Neural cell (in vitro differentiated cells): ENCODE data around the gene POLR2B. TPM values are rescaled to one million over a fixed set of nuclear protein-coding genes. Genes with fewer than 3 reads are reported as not detected.
"Not testable (repeated sequence)": the region's sequence is repeated elsewhere in the genome, so short reads cannot be mapped to it uniquely, and the experiment has no call there.

Experiments used
- H2AFZ ChIP-seq: fragments of 200-600, 300-800 bp; sonication (generic), shearing (Covaris generic); 2 replicates; pipeline ENCODE4 v1.6.0; 2014; ENCODE audit warnings: low read depth, mild to moderate bottlenecking, antibody characterized with exemption, low read length, moderate library complexity
- H3F3A ChIP-seq: fragments of 200-600 bp; shearing (Covaris generic); 2 replicates; pipeline ENCODE4 v1.6.1; 2016; ENCODE audit warnings: mild to moderate bottlenecking, moderate library complexity, mixed read lengths, antibody characterized with exemption, low read length; ENCODE audit not compliant: insufficient read depth, poor library complexity, severe bottlenecking
- H3K27ac ChIP-seq: fragments of 200-600, 300-800 bp; sonication (generic), shearing (Covaris generic); 2 replicates; pipeline ENCODE4 v1.5.1; 2014; ENCODE audit warnings: mild to moderate bottlenecking, low read length, moderate library complexity
- H3K27me3 ChIP-seq: fragments of 300-800, 200-600 bp; sonication (generic), shearing (Covaris generic); 2 replicates; pipeline ENCODE4 v1.6.0; 2014; ENCODE audit warnings: mild to moderate bottlenecking, low read depth, low read length, moderate library complexity; ENCODE audit not compliant: insufficient read depth
- H3K36me3 ChIP-seq: fragments of 300-800, 200-600 bp; sonication (generic), shearing (Covaris generic); 2 replicates; pipeline ENCODE4 v1.5.1; 2014; ENCODE audit warnings: mild to moderate bottlenecking, antibody characterized with exemption, low read length, moderate library complexity; ENCODE audit not compliant: insufficient read depth
- H3K4me2 ChIP-seq: fragments of 300-800, 200-600 bp; sonication (generic), shearing (Covaris generic); 2 replicates; pipeline ENCODE4 v1.6.0; 2014; ENCODE audit warnings: mild to moderate bottlenecking, low read length
- H3K4me3 ChIP-seq: fragments of 300-800, 200-600 bp; sonication (generic), shearing (Covaris generic); 2 replicates; pipeline ENCODE4 v1.5.1; 2014; ENCODE audit warnings: mild to moderate bottlenecking, low read length, moderate library complexity
- H3K79me2 ChIP-seq: fragments of 200-600 bp; shearing (Covaris generic); replicated peaks from 2 replicates; pipeline ENCODE4 v1.6.0; 2014; ENCODE audit warnings: mild to moderate bottlenecking, low read length, moderate library complexity; ENCODE audit not compliant: insufficient read depth
- H3K9ac ChIP-seq: fragments of 300-800, 200-600 bp; sonication (generic), shearing (Covaris generic); 2 replicates; pipeline ENCODE4 v1.6.1; 2016; ENCODE audit warnings: mild to moderate bottlenecking, low read length, mixed read lengths
- H3K9me2 ChIP-seq: fragments of 200-600 bp; shearing (Covaris generic); 2 replicates; pipeline ENCODE4 v1.6.1; 2016; ENCODE audit warnings: mild to moderate bottlenecking, low read length, mixed read lengths; ENCODE audit not compliant: insufficient read depth
- H3K9me3 ChIP-seq: fragments of 200-600, 300-800 bp; sonication (generic), shearing (Covaris generic); 2 replicates; pipeline ENCODE4 v1.6.1; 2016; ENCODE audit warnings: mild to moderate bottlenecking, mixed run types, low read length, moderate library complexity, mixed read lengths
- H4K20me1 ChIP-seq: fragments of 200-600 bp; shearing (Covaris generic); 2 replicates; pipeline ENCODE4 v1.6.1; 2016; ENCODE audit warnings: mild to moderate bottlenecking, mixed run types; ENCODE audit not compliant: insufficient read depth
- CTCF ChIP-seq: fragments of 450-650 bp; IDR thresholded peaks from 2 replicates; pipeline ENCODE4 v1.5.1; 2014; ENCODE audit warnings: antibody characterized with exemption, mild to moderate bottlenecking, moderate library complexity; ENCODE audit not compliant: poor library complexity, severe bottlenecking
- EP300 ChIP-seq: fragments of 450-650 bp; conservative IDR thresholded peaks from 2 replicates; pipeline ENCODE4 v1.6.1; 2014; ENCODE audit warnings: antibody characterized with exemption, mild to moderate bottlenecking, moderate library complexity; ENCODE audit not compliant: poor library complexity, severe bottlenecking
- EZH2 ChIP-seq: fragments of 200-600, 300-800 bp; shearing (Covaris generic), sonication (generic); IDR thresholded peaks from 2 replicates; pipeline ENCODE4 v1.6.1; 2014; ENCODE audit warnings: antibody characterized with exemption, low read length, borderline replicate concordance, mild to moderate bottlenecking; ENCODE audit not compliant: insufficient read depth, poor library complexity, severe bottlenecking
- MXI1 ChIP-seq: fragments of 450-650 bp; conservative IDR thresholded peaks from 2 replicates; pipeline ENCODE4 v1.6.1; 2014; ENCODE audit warnings: antibody characterized with exemption, mild to moderate bottlenecking; ENCODE audit not compliant: poor library complexity, severe bottlenecking
- POLR2AphosphoS5 ChIP-seq: IDR thresholded peaks from 2 replicates; pipeline ENCODE4 v1.6.1; 2012
- RAD21 ChIP-seq: fragments of 450-650 bp; conservative IDR thresholded peaks from 2 replicates; pipeline ENCODE4 v1.6.1; 2014; ENCODE audit warnings: antibody characterized with exemption, mild to moderate bottlenecking, moderate library complexity
- REST ChIP-seq: IDR thresholded peaks from 2 replicates; pipeline ENCODE4 v1.6.1; 2012; ENCODE audit warnings: borderline replicate concordance
- SMC3 ChIP-seq: fragments of 450-650 bp; conservative IDR thresholded peaks from 2 replicates; pipeline ENCODE4 v1.6.1; 2014; ENCODE audit warnings: antibody characterized with exemption, mild to moderate bottlenecking, moderate library complexity; ENCODE audit not compliant: poor library complexity
- TAF1 ChIP-seq: IDR thresholded peaks from 2 replicates; pipeline ENCODE4 v1.6.1; 2012; ENCODE audit warnings: low read depth
- polyA plus RNA-seq: library from polyadenylated mRNA; depleted of rRNA; stranded (reverse); fragments of >200 nt; gene quantifications from 2 replicates; pipeline ENCODE4 v1.2.3, GENCODE V29; 2014

POLR2B gene
- polyA plus RNA-seq, 1 donor from 2014 or later, result 300 TPM

- Histone ChIP-seq H3K27me3 (no peaks in the 10 kb centered on the region), H3K79me2 (no peaks in the 10 kb centered on the region), H3K9me2 (no peaks in the 10 kb centered on the region), H3K9me3 (no peaks in the 10 kb centered on the region), H3K4me2 (no peak overlapping the region), H2AFZ (no peak overlapping the region), H3K36me3 (no peaks in the 10 kb centered on the region), H3F3A (no peaks in the 10 kb centered on the region), H3K9ac (no peak overlapping the region), H3K27ac (no peak overlapping the region), H3K4me3 (no peak overlapping the region), H4K20me1 (no peaks in the 10 kb centered on the region)
- no peak for TF ChIP-seq RAD21
- no peak for TF ChIP-seq REST
- TF ChIP-seq EP300, result no peak
- no peak for TF ChIP-seq TAF1
- TF ChIP-seq EZH2, result no peak
- TF ChIP-seq MXI1, result no peak
- TF ChIP-seq CTCF, result no peak
- no peak for TF ChIP-seq POLR2AphosphoS5
- no peak for TF ChIP-seq SMC3
Observed at GRCh38 chr4:56931924-56932323, 46.8 kb upstream of the POLR2B start.

- Histone ChIP-seq H3K9me3 (no peaks in the 10 kb centered on the region), H3K27ac (no peak overlapping the region), H3K36me3 (no peaks in the 10 kb centered on the region), H3K4me2 (no peak overlapping the region), H3K9ac (no peak overlapping the region), H2AFZ (no peak overlapping the region), H3K27me3 (no peaks in the 10 kb centered on the region), H4K20me1 (no peaks in the 10 kb centered on the region), H3K4me3 (no peak overlapping the region), H3F3A (no peaks in the 10 kb centered on the region), H3K79me2 (no peaks in the 10 kb centered on the region), H3K9me2 (no peaks in the 10 kb centered on the region)
- no peak for TF ChIP-seq TAF1
- TF ChIP-seq EP300, result no peak
- no peak for TF ChIP-seq POLR2AphosphoS5
- TF ChIP-seq SMC3, result no peak
- no peak for TF ChIP-seq REST
- TF ChIP-seq RAD21, result no peak
- TF ChIP-seq CTCF, result no peak
- no peak for TF ChIP-seq EZH2
- TF ChIP-seq MXI1, result no peak
Observed at GRCh38 chr4:56937262-56937661, 41.4 kb upstream of the POLR2B start.

GRCh38 chr4:56939826-56940225 is 38.9 kb upstream of the POLR2B start:
- H3K27ac ChIP-seq, H3K4me3 ChIP-seq, H4K20me1 ChIP-seq, H3K27me3 ChIP-seq, H3K9me3 ChIP-seq, H3K36me3 ChIP-seq, H3K9ac ChIP-seq, H3K79me2 ChIP-seq, H3K4me2 ChIP-seq, H3F3A ChIP-seq, H2AFZ ChIP-seq, H3K9me2 ChIP-seq: not testable (repeated sequence)
